ENCODE measurements around the gene WWP2.
A peak's percentile ranks its signal among the peaks of the same experiment; 100 is the strongest.

WWP2 gene

DNA sequence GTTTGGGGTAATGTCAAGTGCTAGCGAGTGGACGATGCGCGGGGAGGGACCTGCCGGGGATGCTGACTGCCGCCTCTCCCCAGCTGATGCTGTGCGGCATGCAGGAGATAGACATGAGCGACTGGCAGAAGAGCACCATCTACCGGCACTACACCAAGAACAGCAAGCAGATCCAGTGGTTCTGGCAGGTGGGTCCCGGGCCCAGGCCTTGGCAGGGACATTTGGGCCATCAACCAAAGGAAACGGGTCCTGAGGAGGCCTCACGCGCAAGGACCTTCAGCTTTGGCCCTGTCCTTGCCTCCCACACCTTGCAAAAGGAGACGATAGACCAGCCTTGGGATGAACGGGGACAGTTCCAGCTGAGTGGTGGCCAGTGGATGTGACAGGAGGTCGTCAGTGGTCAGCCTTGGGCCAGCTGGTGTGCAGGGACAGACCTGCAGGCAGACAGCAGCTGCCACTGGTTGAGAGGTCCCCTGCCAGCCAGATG is 175.4 kb downstream of the WWP2 start:
- TF ChIP-seq, protein P1, sequence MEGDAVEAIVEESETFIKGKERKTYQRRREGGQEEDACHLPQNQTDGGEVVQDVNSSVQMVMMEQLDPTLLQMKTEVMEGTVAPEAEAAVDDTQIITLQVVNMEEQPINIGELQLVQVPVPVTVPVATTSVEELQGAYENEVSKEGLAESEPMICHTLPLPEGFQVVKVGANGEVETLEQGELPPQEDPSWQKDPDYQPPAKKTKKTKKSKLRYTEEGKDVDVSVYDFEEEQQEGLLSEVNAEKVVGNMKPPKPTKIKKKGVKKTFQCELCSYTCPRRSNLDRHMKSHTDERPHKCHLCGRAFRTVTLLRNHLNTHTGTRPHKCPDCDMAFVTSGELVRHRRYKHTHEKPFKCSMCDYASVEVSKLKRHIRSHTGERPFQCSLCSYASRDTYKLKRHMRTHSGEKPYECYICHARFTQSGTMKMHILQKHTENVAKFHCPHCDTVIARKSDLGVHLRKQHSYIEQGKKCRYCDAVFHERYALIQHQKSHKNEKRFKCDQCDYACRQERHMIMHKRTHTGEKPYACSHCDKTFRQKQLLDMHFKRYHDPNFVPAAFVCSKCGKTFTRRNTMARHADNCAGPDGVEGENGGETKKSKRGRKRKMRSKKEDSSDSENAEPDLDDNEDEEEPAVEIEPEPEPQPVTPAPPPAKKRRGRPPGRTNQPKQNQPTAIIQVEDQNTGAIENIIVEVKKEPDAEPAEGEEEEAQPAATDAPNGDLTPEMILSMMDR (conservative IDR thresholded peaks at IDR 0.05), result peak; percentile 67
- H3K27ac ChIP-seq, result no peak overlapping the region

DNA sequence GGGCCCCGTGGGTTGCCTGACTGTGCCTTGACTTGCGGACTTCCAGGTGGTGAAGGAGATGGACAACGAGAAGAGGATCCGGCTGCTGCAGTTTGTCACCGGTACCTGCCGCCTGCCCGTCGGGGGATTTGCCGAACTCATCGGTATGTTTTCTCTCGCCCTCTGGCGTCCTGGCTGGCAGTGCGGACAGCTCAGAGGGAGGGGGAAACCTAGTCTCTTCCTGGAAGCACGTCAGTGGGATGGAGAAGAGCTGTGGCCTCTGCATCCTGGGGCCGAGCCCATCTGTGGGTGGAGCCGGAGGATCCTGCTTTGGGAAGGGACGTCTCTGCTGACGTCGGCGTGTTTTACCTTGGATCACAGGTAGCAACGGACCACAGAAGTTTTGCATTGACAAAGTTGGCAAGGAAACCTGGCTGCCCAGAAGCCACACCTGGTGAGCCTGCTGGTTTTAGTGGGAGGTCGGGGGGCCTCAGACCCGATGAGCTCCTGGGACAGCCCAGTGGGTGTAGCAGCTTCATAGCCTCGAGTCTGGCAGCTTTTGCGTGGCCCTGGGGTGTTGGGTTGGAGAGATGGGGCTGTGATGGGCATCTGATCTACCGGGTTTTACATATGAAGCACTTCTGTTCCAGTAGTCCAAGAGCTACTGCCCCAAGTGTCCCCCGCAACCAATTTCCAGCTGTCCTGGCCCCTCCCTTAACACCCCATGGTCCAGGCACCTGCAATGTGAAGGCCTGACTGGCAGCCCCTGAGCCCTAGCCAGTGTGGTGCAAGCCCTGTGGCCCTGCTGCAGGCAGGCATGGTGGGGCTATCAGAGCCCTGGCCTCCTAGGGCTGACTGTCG is 177.1 kb downstream of the WWP2 start:
- no peak overlapping the region for H3K27ac ChIP-seq

DNA sequence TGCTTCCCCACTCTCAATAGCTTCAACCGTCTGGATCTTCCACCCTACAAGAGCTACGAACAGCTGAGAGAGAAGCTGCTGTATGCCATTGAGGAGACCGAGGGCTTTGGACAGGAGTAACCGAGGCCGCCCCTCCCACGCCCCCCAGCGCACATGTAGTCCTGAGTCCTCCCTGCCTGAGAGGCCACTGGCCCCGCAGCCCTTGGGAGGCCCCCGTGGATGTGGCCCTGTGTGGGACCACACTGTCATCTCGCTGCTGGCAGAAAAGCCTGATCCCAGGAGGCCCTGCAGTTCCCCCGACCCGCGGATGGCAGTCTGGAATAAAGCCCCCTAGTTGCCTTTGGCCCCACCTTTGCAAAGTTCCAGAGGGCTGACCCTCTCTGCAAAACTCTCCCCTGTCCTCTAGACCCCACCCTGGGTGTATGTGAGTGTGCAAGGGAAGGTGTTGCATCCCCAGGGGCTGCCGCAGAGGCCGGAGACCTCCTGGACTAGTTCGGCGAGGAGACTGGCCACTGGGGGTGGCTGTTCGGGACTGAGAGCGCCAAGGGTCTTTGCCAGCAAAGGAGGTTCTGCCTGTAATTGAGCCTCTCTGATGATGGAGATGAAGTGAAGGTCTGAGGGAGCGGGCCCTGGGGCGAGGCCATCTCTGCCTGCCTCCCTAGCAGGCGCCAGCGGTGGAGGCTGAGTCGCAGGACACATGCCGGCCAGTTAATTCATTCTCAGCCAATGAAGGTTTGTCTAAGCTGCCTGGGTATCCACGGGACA is 177.9 kb downstream of the WWP2 start:
- no peak overlapping the region for H3K27ac ChIP-seq
- TF ChIP-seq, protein P1 (conservative IDR thresholded peaks at IDR 0.05), result no peak

More for the DNA sequence above, 177.1 kb downstream of the WWP2 start:
- TF ChIP-seq, protein P1 (conservative IDR thresholded peaks at IDR 0.05), result no peak

DNA sequence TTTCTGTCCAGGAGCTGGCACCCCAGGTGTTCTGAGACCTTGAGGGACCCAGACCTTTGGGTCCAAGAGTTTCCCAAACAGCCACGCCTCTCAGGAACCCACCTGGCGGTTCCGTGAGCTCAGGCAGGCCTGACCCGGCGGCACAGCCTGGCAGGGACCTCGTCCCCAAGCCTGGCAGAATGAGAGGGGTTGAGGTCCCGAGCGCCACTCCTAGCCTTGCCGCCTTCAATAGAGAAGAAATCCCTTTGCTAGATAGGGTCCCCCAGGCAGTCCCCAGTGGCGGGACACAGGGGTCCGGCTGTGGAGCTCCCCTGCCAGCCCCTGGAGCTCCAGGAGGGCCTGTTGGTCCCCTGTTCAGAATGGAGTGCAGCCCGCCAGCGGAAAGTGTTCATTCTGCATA is 178.5 kb downstream of the WWP2 start:
- H3K27ac ChIP-seq, result no peak overlapping the region
- TF ChIP-seq, protein P1 (conservative IDR thresholded peaks at IDR 0.05), result no peak

DNA sequence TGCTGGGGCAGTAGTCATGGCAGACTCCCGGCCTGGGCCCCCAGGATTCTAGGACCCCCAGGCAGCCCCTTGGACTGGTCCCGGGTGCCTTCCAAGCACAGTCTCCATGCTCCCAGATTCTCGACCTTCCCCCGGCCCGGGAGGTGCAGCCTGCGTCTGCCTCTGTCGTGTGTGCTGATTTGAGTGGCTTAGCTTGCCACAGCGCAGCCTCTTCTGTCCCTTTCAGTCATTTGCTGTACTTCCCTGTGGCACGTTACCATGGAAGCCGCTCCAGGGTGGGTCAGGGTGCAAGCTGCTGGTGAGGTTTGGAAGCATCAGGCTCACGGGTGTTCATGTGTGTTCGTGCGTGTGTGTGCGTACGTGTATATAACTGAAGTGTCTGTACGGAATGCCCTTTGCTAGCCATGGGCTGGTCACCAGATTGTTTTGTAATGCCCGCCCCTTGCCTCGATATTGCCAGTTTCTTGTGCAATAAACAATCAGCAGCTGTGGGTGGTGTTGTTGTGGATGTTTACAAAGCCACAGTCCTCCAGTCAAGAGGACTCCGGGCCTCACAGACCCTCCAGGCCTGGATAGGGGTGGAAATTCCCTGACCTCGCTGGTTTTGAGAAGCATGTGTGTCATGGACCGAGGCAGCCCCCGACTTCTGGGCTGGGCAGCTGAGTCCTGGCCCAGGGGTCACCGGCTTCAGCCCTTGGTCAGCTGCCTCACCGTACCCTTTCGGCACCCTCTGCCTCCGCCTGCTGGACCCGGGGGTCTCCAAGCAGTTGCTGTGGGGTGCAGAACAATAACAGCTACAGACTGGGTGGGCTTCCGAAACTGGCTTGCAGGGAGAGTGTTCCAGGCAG is 179.3 kb downstream of the WWP2 start:
- TF ChIP-seq, protein P1 (conservative IDR thresholded peaks at IDR 0.05), result no peak

DNA sequence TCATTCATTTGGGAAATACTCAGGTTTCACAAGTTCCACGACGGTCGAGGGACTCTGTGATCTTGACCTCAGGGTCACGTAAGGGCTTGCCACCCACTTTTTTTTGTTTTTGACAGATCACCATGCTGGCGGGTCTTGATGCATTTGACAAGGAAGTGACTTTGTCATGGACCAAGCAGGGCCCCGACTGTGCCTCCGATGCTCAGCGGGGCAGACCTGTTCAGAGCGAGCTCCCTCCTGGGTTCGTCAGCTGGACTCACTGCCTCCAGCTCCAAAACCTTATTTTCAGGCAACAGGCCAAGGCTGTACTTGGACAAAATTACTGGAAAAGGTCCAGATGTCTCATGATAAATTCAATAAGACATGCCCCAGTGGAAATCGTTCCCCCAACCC is 180.0 kb downstream of the WWP2 start:
- H3K27ac ChIP-seq, result no peak overlapping the region
- TF ChIP-seq, protein P1 (conservative IDR thresholded peaks at IDR 0.05), result no peak

More for the DNA sequence above, 179.3 kb downstream of the WWP2 start:
- no peak overlapping the region for H3K27ac ChIP-seq
